Endothelial cell of umbilical vein (primary cell): Measurements from ENCODE around the gene COL20A1. TPM values are rescaled to one million over a fixed set of nuclear protein-coding genes. Genes with fewer than 3 reads are reported as not detected.

Experiments used
- BruUV-seq: library from RNA; stranded (reverse); fragments of 400-500 nt; replicated peaks from 2 replicates; lab custom pipeline; 2021; lab: Mats Ljungman, UMichigan
- CTCF ChIA-PET: fragments of 300-600, 350-600 bp; sonication (Branson Sonifier 250); formaldehyde crosslinking; loops from one replicate; lab custom pipeline; 2021; ENCODE audit warnings: antibody characterized with exemption, inconsistent platforms; lab: Charles Lee
- POLR2A ChIA-PET: fragments of 300-600, 350-600 bp; sonication (Branson Sonifier 250); formaldehyde crosslinking; loops from one replicate; lab custom pipeline; 2021; ENCODE audit warnings: antibody characterized with exemption, inconsistent platforms; lab: Charles Lee
- DNase-seq: peaks from one replicate; pipeline ENCODE4 v3.0.0-alpha.2; 2011; ENCODE audit warnings: low read depth, low spot score
- FAIRE-seq: peaks from 2 replicates; lab custom pipeline; 2011; peaks lifted over from hg19 to GRCh38; lab: Jason Lieb, UNC
- H2AFZ ChIP-seq: 2 replicates; pipeline ENCODE4 v1.6.0; 2012; ENCODE audit warnings: low read depth, low read length, control low read depth, inconsistent platforms
- H3K27ac ChIP-seq: 2 replicates; pipeline ENCODE4 v1.5.1; 2011; ENCODE audit warnings: low read depth, mild to moderate bottlenecking, control low read depth, low read length, moderate library complexity; ENCODE audit not compliant: insufficient read depth
- H3K27me3 ChIP-seq, 2 experiments: 2 replicates each; pipeline versions ENCODE4 v1.6.0 to v1.6.1; 2011; ENCODE audit warnings: low read length in 2 of 2, mixed read lengths in 1 of 2; ENCODE audit not compliant: control insufficient read depth in 2 of 2, insufficient read depth in 2 of 2
- H3K36me3 ChIP-seq, 2 experiments: 2 replicates in 1 of 2; 3 replicates in 1 of 2; pipeline ENCODE4 v1.5.1; 2011; ENCODE audit warnings: low read length in 2 of 2, mild to moderate bottlenecking in 1 of 2, moderate library complexity in 1 of 2; ENCODE audit not compliant: control insufficient read depth in 2 of 2, insufficient read depth in 2 of 2; ENCODE audit errors: extremely low read depth in 1 of 2
- H3K4me1 ChIP-seq: 3 replicates; pipeline ENCODE4 v1.5.1; 2011; ENCODE audit warnings: mild to moderate bottlenecking, low read length; ENCODE audit not compliant: control insufficient read depth, insufficient read depth; ENCODE audit errors: extremely low read depth
- H3K4me2 ChIP-seq: 2 replicates; pipeline ENCODE4 v1.6.1; 2011; ENCODE audit warnings: low read length, control low read depth, mixed read lengths; ENCODE audit not compliant: insufficient read depth
- H3K4me3 ChIP-seq, 3 experiments: fragments of 200-600 bp in 1 of 3; sonication (generic), shearing (Covaris generic) in 1 of 3; replicated peaks in 1 of 3; 2 replicates each; pipeline ENCODE4 v1.5.1; 2011 to 2016; ENCODE audit warnings: control low read depth in 3 of 3, low read length in 3 of 3, mild to moderate bottlenecking in 2 of 3, inconsistent platforms in 1 of 3, low read depth in 1 of 3, moderate library complexity in 1 of 3; ENCODE audit not compliant: insufficient read depth in 1 of 3
- H3K79me2 ChIP-seq: 2 replicates; pipeline ENCODE4 v1.6.0; 2012; ENCODE audit warnings: low read length, inconsistent platforms; ENCODE audit not compliant: control insufficient read depth, insufficient read depth
- H3K9ac ChIP-seq: replicated peaks from 2 replicates; pipeline ENCODE3; 2011; ENCODE audit warnings: low read length, control low read depth; ENCODE audit not compliant: insufficient read depth; ENCODE audit errors: extremely low read depth
- H3K9me1 ChIP-seq: replicated peaks from 3 replicates; pipeline ENCODE4 v1.6.0; 2011; ENCODE audit warnings: mild to moderate bottlenecking, low read length; ENCODE audit not compliant: control insufficient read depth, insufficient read depth; ENCODE audit errors: extremely low read depth
- H3K9me3 ChIP-seq: replicated peaks from 2 replicates; pipeline ENCODE4 v1.5.1; 2012; ENCODE audit warnings: low read length, inconsistent platforms; ENCODE audit not compliant: control insufficient read depth, insufficient read depth
- H4K20me1 ChIP-seq: replicated peaks from 2 replicates; pipeline ENCODE3; 2011; ENCODE audit warnings: mild to moderate bottlenecking, low read length; ENCODE audit not compliant: control insufficient read depth, insufficient read depth; ENCODE audit errors: extremely low read depth
- CTCF ChIP-seq, 2 donors: IDR thresholded peaks; 1 replicate in 1 of 2; 2 replicates in 1 of 2; pipeline ENCODE4 v1.5.1; 2011; ENCODE audit warnings: low read length in 2 of 2, mild to moderate bottlenecking in 2 of 2, moderate library complexity in 2 of 2, control low read depth in 1 of 2, inconsistent platforms in 1 of 2, low read depth in 1 of 2; ENCODE audit not compliant: insufficient read depth in 1 of 2; ENCODE audit errors: extremely low read depth in 1 of 2
- EZH2 ChIP-seq: IDR thresholded peaks from 2 replicates; pipeline ENCODE4 v1.6.1; 2012; ENCODE audit warnings: borderline replicate concordance, low read depth, mild to moderate bottlenecking, moderate library complexity, low read length, inconsistent platforms; ENCODE audit not compliant: severe bottlenecking
- FOS ChIP-seq: IDR thresholded peaks from 2 replicates; pipeline ENCODE4 v1.6.1; 2011; ENCODE audit warnings: mild to moderate bottlenecking, low read length, moderate library complexity, borderline replicate concordance; ENCODE audit not compliant: insufficient read depth
- GATA2 ChIP-seq: IDR thresholded peaks from 2 replicates; pipeline ENCODE4 v1.7.0; 2011; ENCODE audit warnings: low read depth, mild to moderate bottlenecking, moderate library complexity, mixed read lengths, low read length; ENCODE audit not compliant: insufficient read length, insufficient read depth
- JUN ChIP-seq: IDR thresholded peaks from 2 replicates; pipeline ENCODE4 v1.6.1; 2011; ENCODE audit warnings: borderline replicate concordance, low read depth; ENCODE audit not compliant: insufficient read length, insufficient read depth
- MYC ChIP-seq: IDR thresholded peaks from one replicate; pipeline ENCODE4 v1.6.1; 2011; ENCODE audit warnings: mild to moderate bottlenecking, low read depth, low read length
- POLR2A ChIP-seq: IDR thresholded peaks from 2 replicates; pipeline ENCODE4 v1.6.1; 2012; ENCODE audit warnings: low read depth, mild to moderate bottlenecking, control low read depth, low read length
- POLR2AphosphoS5 ChIP-seq: IDR thresholded peaks from 2 replicates; pipeline ENCODE4 v1.6.1; 2012; ENCODE audit warnings: low read depth, mild to moderate bottlenecking, control low read depth, low read length, moderate library complexity; ENCODE audit not compliant: insufficient read depth
- dilution Hi-C: fragments of 300-500 bp; cut with MboI; formaldehyde crosslinking; loops from one replicate; pipeline ENCODE4 v1.15.0; 2019; ENCODE audit warnings: low sequenced_read_pairs; ENCODE audit not compliant: extremely low pct_ligation_motif_present
- intact Hi-C: fragments of 100-400 bp; cut with micrococcal nuclease; formaldehyde crosslinking; loops from one replicate; pipeline ENCODE4 v1.10.0; 2022
- polyA plus RNA-seq, 4 experiments: library from polyadenylated mRNA; depleted of rRNA in 3 of 4; stranded (reverse) in 3 of 4; unstranded in 1 of 4; fragments of >200 nt; gene quantifications; 2 replicates each; pipeline versions ENCODE4 v1.2.1 to v1.2.3, GENCODE V29; 2011 to 2012; ENCODE audit warnings: missing spikeins in 1 of 4
- total RNA-seq: library from RNA; stranded (reverse); gene quantifications from 2 replicates; pipeline ENCODE4 v1.2.3, GENCODE V29; 2021
- TF ChIP-seq, protein P1 (sequence below): IDR thresholded peaks from 2 replicates; pipeline ENCODE4 v1.6.1; 2011; ENCODE audit not compliant: insufficient read depth, insufficient read length

Gene COL20A1
- total and polyA plus RNA-seq, 2 donors (not counting 3 experiments of a cell fraction or from before 2014, with no cell fraction given): not detected

DNA sequence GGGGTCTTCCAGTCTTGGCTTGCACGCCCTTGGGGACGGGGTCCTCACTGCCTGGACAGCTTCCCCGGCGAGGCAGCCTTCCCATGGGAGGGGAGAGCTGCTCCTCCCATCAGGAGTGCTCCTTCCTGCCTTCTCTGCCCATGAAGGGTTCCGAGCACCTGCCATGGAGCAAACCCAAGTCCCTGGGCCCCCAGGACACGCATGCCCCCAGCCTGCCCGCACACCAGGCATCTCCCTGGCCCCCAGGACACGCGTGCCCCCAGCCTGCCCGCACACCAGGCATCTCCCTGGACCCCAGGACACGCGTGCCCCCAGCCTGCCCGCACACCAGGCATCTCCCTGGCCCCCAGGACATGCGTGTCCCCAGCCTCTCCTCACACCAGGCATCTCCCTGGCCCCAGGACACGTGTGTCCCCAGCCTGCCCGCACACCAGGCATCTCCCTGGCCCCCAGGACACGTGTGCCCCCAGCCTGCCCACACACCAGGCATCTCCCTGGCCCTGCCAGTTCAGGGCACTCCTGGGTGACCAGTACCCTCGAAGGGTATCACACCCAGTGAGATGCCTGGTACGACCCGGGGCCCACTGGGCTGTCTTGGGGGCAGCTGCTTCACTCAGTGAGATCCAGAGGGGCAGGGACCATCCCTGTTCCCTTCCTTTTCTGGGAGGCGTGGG is 21.7 kb downstream of the COL20A1 start:
- no peak overlapping the region for H3K4me3 ChIP-seq
- no peak for FAIRE-seq
- H3K36me3 ChIP-seq: no peaks in the 10 kb centered on the region
- H3K4me2 ChIP-seq: no peak overlapping the region
- no peaks in the 10 kb centered on the region for H4K20me1 ChIP-seq
- ChIA-PET POLR2A (no interaction called here), CTCF (interaction anchor here (0.8 to 2.1 kb wide), 2 partner anchors 67 to 91 kb away, joined by 3 to 11 read pairs; no protein-coding TSS in a partner anchor)
- H3K27me3 ChIP-seq: no peaks in the 10 kb centered on the region
- no peak overlapping the region for H3K27ac ChIP-seq
- no peak overlapping the region for H2AFZ ChIP-seq
- intact Hi-C loops (no loop called here), dilution Hi-C loops (no loop called here)
- no peaks in the 10 kb centered on the region for H3K79me2 ChIP-seq
- no peaks in the 10 kb centered on the region for H3K9me3 ChIP-seq
- no peaks in the 10 kb centered on the region for H3K4me1 ChIP-seq
- no peak for DNase-seq
- BruUV-seq: no TSS peak
- no peaks in the 10 kb centered on the region for H3K9me1 ChIP-seq
- TF ChIP-seq EZH2: no peak
- TF ChIP-seq CTCF (IDR thresholded peaks at IDR 0.05; ENCODE audit: extremely low read depth in 1 of 2, insufficient read depth in 1 of 2, low read depth in 1 of 2, low read length in 2 of 2): no peak
- no peak for TF ChIP-seq MYC
- TF ChIP-seq JUN: no peak
- TF ChIP-seq FOS: no peak
- TF ChIP-seq GATA2: no peak
- no peak for TF ChIP-seq POLR2A
- no peak for TF ChIP-seq POLR2AphosphoS5
- TF ChIP-seq, protein P1, sequence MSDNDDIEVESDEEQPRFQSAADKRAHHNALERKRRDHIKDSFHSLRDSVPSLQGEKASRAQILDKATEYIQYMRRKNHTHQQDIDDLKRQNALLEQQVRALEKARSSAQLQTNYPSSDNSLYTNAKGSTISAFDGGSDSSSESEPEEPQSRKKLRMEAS: no peak
- H3K9ac ChIP-seq: no peak overlapping the region
